Astrocyte of the hippocampus (primary cell): Measurements from ENCODE around the gene KRT78.
"Not testable (repeated sequence)": the region's sequence is repeated elsewhere in the genome, so short reads cannot be mapped to it uniquely, and the experiment has no call there.

Experiments used
- DNase-seq: peaks from one replicate; pipeline ENCODE4 v3.0.0; 2011; ENCODE audit warnings: low read depth, low spot score

The KRT78 gene

GRCh38 chr12:52796429-52796794, 52.4 kb downstream of the KRT78 start:
- DNase-seq: no peak

- no peak for DNase-seq
Measured at GRCh38 chr12:52795694-52796428, 52.9 kb downstream of the KRT78 start, which contains the start of gene KRT3. Gene KRT3 (minus strand): TSS chr12:52796117. CDS start chr12:52796042, 75 bp downstream.

- DNase-seq: not testable (repeated sequence)
Measured at GRCh38 chr12:52795332-52795674, 53.5 kb downstream of the KRT78 start.

GRCh38 chr12:52794479-52795331, 54.1 kb downstream of the KRT78 start:
- DNase-seq: no peak

GRCh38 chr12:52792185-52793029, 56.4 kb downstream of the KRT78 start:
- no peak for DNase-seq

- no peak for DNase-seq
Measured at GRCh38 chr12:52791271-52792184, 57.3 kb downstream of the KRT78 start.

- DNase-seq: no peak
Measured at GRCh38 chr12:52790427-52791270, 58.1 kb downstream of the KRT78 start.

- DNase-seq: peak; percentile 4
Measured at GRCh38 chr12:52789637-52790426, 59.0 kb downstream of the KRT78 start.

- DNase-seq: no peak
Measured at GRCh38 chr12:52788876-52789636, 59.7 kb downstream of the KRT78 start.

- DNase-seq: no peak
Measured at GRCh38 chr12:52788192-52788875, 60.5 kb downstream of the KRT78 start.
